GM04503 (cell line): ENCODE results near the gene TFF3.

Experiments
- DNase-seq: peaks from one replicate; pipeline ENCODE4 v3.0.0-alpha.2; 2012; ENCODE audit warnings: low read depth

TFF3 gene

DNA sequence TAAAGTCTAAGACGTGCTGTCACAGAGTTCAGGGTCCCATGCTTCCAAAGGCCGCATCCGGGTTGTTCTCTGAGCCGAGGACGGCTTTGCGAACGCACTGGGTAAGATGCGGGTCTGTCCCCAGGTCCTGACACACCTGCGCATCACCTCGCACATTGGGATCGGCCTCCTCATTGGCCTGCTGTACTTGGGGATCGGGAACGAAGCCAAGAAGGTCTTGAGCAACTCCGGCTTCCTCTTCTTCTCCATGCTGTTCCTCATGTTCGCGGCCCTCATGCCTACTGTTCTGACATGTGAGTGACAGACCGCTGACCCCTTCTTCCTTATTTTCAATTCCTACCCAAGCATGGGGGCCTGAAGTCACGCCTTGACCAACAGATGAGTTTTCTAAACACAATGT lies 25.3 kb downstream of the TFF3 start:
- no peak for DNase-seq

- DNase-seq = no peak
These were observed 26.2 kb downstream of the TFF3 start for GRCh38 chr21:42288962-42289361.

DNA sequence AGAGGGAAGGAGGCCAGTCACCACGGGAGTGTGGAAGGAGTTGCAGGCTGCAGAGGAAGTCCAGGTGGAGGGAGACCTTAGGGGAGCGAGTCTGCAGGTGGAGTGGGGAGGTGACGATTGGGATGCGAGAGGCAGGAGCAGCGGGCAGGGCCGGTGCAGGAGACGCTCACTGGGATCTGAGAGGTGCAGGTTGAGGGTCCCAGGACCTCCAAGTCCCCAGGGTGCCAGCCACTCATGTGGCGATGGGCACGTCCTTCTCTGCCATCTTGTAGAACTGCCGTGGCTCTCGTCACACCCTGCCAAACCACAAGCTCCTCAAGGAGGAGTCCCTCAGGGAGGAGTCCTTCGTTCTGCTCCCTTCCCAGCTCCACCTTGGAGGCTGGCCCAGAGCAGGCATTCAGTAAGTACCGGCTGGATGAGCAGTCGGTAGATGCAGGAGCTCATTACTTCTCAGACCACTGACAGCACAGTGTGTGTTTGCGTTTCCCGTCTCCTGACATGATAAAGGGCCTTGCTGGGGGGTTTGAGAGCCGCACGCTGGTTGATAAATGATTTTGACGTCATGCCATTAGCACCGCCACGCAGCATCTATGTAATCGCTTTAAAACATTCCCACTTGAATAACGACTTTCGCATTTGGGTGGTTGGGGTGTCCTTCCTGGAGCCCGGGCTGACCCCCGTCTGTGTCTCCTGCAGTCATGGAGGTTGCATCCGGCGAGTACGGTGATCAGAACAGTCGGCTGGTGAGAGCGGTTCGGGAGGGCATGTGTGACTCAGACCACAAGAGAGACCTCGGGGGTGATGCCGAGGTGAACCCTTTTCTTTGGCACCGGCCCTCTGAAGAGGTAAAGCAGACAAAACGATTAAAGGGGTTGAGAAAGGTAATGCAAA lies 27.8 kb downstream of the TFF3 start:
- no peak for DNase-seq

GRCh38 chr21:42286416-42286815 lies 28.8 kb downstream of the TFF3 start:
- no peak for DNase-seq

DNA sequence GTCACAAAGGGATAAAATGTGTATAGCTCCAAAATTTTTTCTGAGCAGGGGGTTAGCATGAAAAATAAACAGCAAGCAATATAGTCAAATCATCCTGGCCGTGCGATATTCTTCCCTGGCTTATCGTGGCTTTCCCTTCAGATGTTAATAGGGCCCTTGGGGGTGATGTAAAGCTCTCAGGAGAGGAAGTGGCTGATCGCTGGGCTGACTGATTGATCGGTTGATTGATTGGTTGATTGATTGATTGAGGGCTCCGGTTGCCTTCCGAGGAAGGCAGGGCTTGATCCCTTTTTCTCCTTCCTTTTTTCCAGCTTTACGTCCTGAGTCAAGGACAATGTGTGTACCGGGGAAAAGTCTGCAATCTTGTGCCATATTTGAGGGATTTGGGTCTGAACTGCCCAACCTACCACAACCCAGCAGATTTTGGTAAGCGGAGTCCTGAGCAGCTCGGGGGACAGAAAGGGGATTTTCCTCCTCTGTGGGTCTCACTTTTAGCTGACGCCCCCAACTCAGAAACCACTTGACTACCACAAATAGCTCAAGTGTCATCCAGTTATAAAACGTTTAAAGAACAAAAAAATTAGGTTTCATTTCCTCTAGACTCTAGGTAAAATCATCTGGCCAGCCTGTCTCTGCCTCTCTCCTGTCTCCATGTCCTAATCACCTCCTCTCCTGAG lies 29.5 kb downstream of the TFF3 start:
- no peak for DNase-seq

- no peak for DNase-seq
These were observed 32.5 kb downstream of the TFF3 start for GRCh38 chr21:42282715-42283114.

GRCh38 chr21:42282021-42282420 lies 33.2 kb downstream of the TFF3 start:
- DNase-seq = no peak

GRCh38 chr21:42281181-42281680 lies 34.0 kb downstream of the TFF3 start:
- DNase-seq = no peak

GRCh38 chr21:42280356-42281180 lies 34.6 kb downstream of the TFF3 start:
- DNase-seq = no peak

DNA sequence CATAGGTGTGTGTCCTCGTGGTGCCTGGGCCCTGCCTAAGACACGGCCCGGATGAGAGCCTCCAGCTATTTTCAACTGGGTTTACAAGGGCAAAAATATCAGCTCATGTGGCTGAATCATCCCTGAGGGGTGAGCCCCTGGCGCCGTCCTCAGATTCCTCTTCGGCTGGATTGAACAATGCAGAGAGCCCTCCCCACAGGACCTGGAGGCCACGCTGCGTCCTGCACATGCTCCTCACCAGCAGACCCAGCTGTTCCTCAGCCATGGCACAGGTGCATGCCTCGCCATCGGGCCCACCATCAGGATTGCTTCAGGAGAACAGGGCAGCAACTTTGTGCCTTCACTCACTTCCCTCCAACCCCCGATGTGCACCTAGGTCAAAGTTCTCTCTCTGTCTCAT lies 35.3 kb downstream of the TFF3 start:
- DNase-seq = no peak

DNA sequence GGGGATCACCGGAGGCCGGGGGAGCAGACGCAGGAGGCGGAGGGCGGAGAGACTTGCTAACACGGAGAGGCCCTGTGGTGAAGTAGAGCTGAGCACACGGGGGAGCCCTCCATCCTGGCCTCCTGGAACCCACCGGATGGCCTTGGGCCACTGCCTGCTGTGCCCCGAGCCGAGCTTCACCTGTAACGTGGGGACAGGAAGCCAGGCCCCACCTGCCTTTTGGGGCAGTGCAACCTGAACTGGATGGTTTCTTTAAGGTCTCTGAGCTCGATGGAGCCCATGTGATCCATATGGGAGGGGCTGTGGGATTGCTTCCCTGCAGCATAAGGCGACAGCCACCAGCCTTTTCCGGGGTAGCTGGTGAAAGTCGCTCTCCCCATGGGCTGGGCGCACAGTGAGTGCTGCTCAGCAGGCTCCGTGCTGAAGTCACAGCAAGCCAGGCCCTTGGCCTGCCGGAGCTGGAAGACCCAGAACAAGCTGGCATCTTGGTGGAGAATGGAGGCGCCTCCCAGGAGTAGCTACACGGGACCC lies 35.8 kb downstream of the TFF3 start:
- no peak for DNase-seq

DNA sequence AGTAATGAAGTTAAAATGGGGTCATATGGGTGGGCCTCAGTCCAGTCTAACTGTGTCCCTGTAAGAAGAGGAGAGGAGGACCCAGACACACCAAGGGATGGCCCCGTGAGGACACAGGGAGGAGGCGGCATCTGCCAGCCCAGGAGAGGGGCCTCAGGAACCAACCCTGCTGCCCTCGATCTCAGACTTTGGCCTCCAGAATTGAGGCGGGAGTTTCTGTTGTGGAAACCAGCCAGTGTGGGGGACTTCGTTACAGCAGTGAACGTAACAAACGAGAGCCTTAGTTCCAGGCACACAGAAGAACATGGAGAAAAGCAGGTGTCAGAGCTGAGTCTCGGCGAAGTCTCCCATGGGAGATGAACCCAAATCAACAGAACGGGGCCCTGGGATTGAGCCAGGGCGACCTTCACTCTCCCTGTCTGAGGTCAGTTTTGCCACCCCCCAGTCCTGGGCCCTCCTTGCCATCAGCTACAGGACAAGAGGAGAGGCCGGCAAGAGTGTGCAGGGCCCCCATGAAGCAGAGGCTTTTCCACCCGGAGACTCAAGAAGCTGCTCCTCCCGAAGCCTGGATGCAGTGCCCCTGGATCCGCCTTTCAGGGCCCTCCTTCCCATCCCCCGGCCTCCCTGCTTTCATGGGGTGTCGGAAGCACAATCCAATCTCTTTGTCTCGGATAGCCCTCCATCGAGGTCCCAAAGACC lies 36.6 kb downstream of the TFF3 start:
- DNase-seq = no peak

GRCh38 chr21:42277593-42277992 lies 37.6 kb downstream of the TFF3 start:
- DNase-seq = no peak

- DNase-seq = no peak
These were observed 38.6 kb downstream of the TFF3 start for GRCh38 chr21:42276526-42277154.

DNA sequence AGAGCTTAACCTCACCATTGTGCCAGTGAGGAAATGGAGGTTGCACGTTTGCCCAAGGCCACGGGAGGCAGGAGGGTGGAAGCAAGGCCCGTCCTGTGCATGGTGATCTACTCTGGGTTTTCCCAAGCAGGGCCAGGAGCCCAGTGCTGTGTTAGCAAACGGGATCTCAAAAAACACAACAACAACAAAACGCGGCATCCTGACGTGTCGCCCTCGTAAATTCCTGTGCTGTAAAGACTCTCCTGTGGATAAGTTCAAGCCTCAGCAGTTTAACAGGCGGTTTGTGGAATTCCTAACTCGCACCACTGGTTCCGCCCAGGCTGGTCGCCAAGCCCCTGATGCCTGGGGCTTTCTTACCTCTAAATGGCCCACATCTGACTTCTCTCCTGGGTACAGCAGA lies 39.1 kb downstream of the TFF3 start:
- no peak for DNase-seq

GRCh38 chr21:42272984-42273600 lies 42.1 kb downstream of the TFF3 start:
- no peak for DNase-seq

- DNase-seq = no peak
These were observed 42.9 kb downstream of the TFF3 start for GRCh38 chr21:42272109-42272962.

DNA sequence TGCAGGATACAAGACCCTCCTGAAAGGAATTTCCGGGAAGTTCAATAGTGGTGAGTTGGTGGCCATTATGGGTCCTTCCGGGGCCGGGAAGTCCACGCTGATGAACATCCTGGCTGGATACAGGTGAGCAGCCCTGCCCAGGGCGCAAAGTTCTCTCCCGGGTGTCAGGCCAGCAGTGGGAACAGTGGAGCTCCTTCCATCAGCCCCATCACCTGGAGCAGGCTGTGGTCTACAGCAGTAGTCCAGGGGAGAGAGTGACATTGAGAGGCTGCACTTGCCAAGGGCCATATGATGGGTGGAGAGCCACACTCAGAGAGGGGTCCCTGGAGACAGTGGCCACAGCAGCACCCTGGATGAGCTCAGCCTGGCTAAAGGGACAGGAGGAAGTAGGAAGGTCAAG lies 44.1 kb downstream of the TFF3 start:
- DNase-seq = no peak

DNA sequence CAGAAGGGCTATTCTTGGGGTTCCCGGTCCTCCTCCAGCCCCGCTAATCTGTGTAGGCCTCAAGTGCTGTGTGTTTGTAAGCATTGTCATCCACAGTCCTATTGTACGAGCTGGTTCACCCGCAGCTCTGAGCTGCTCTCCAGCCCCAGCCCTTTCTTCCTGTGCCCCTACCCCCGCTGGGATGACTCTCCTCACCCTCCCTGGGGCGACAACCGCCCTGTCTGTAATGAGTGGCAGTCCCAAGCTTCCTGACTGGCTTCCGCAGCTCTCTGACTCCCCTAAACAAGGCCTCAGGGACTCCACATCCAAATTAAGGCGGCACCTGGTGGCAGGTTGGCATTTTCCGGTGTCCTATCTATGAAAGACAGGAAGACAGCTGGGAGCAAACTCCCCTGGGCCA lies 45.8 kb downstream of the TFF3 start:
- DNase-seq = no peak
